CD4-positive, alpha-beta T cell (primary cell): ENCODE data around the gene NT5DC3. TPM values are rescaled to one million over a fixed set of nuclear protein-coding genes. Genes with fewer than 3 reads are reported as not detected.

Experiments used
- ATAC-seq: fragments of 200-7000 bp; cut with Tn5 transposase; one replicate; pipeline ENCODE4 v1.10.0; 2022; ENCODE audit warnings: mild to moderate bottlenecking; ENCODE audit not compliant: poor library complexity
- CTCF ChIA-PET: fragments of 350-600 bp; sonication (Branson Sonifier 250); formaldehyde crosslinking; loops from one replicate; lab custom pipeline; 2021; ENCODE audit warnings: antibody characterized with exemption, inconsistent platforms; lab: Charles Lee
- POLR2A ChIA-PET: fragments of 350-600 bp; sonication (Branson Sonifier 250); formaldehyde crosslinking; loops from one replicate; lab custom pipeline; 2021; ENCODE audit warnings: antibody characterized with exemption, inconsistent platforms; lab: Charles Lee
- DNase-seq, 14 experiments: peaks; one replicate each; pipeline ENCODE4 v3.0.0-alpha.2; 2013 to 2020; ENCODE audit warnings: mixed read lengths in 2 of 14
- H3K27ac ChIP-seq, 2 donors: one replicate each; pipeline versions ENCODE4 v1.5.1 to v1.7.0; 2013; ENCODE audit warnings: low read length in 2 of 2, low read depth in 1 of 2, mild to moderate bottlenecking in 1 of 2
- H3K27me3 ChIP-seq, 2 experiments: 1 replicate in 1 of 2; 2 replicates in 1 of 2; pipeline versions ENCODE4 v1.6.1 to v1.7.0; 2013; ENCODE audit warnings: low read length in 2 of 2, control low read depth in 1 of 2, mild to moderate bottlenecking in 1 of 2, moderate library complexity in 1 of 2; ENCODE audit not compliant: insufficient read depth in 2 of 2, control insufficient read depth in 1 of 2
- H3K36me3 ChIP-seq: one replicate; pipeline ENCODE4 v1.6.1; 2013; ENCODE audit warnings: low read length, control low read depth; ENCODE audit not compliant: insufficient read depth
- H3K4me1 ChIP-seq: one replicate; pipeline ENCODE4 v1.6.1; 2013; ENCODE audit warnings: low read length, control low read depth; ENCODE audit not compliant: insufficient read depth
- H3K4me3 ChIP-seq: one replicate; pipeline ENCODE4 v1.5.1; 2013; ENCODE audit warnings: mild to moderate bottlenecking, low read length, moderate library complexity
- H3K9me3 ChIP-seq, 2 experiments: 1 replicate in 1 of 2; 2 replicates in 1 of 2; pipeline versions ENCODE4 v1.6.1 to v1.7.0; 2013; ENCODE audit warnings: low read length in 2 of 2, mild to moderate bottlenecking in 2 of 2, control low read depth in 1 of 2, moderate library complexity in 1 of 2; ENCODE audit not compliant: control insufficient read depth in 1 of 2, insufficient read depth in 1 of 2
- H3K27ac Mint-ChIP-seq: one replicate; pipeline ENCODE4 v1.8.0; 2020; ENCODE audit warnings: mixed read lengths
- H3K27me3 Mint-ChIP-seq: one replicate; pipeline ENCODE4 v1.8.0; 2021; ENCODE audit warnings: mixed read lengths
- H3K36me3 Mint-ChIP-seq: one replicate; pipeline ENCODE4 v1.8.0; 2021; ENCODE audit warnings: low read depth, mixed read lengths
- H3K4me1 Mint-ChIP-seq: one replicate; pipeline ENCODE4 v1.8.0; 2021; ENCODE audit warnings: low read depth, mixed read lengths
- H3K4me3 Mint-ChIP-seq: one replicate; pipeline ENCODE4 v1.8.0; 2020; ENCODE audit warnings: mild to moderate bottlenecking, mixed read lengths
- H3K9me3 Mint-ChIP-seq: one replicate; pipeline ENCODE4 v1.8.0; 2020; ENCODE audit warnings: mixed read lengths
- CTCF ChIP-seq: fragments of 200-600 bp; IDR thresholded peaks from one replicate; pipeline ENCODE4 v1.8.0; 2022; ENCODE audit warnings: antibody characterized with exemption, mild to moderate bottlenecking
- intact Hi-C, 2 experiments: fragments of 100-400 bp; cut with DNase I in 1 of 2; cut with micrococcal nuclease in 1 of 2; formaldehyde crosslinking; loops; one replicate each; pipeline versions ENCODE4 v1.15.1 to v1.9.0; 2023 to 2025; cut with DNase I, micrococcal nuclease
- total RNA-seq, 174 experiments: library from RNA in 2 of 174; stranded (reverse) in 2 of 174; gene quantifications; one replicate each; pipeline ENCODE4 v1.2.3 and lab custom pipeline; 2021 to 2026

Gene NT5DC3
- total RNA-seq, 2 experiments from 2014 or later, result 3.5 to 4.0 TPM

GRCh38 chr12:103773109-103773910 lies 67.7 kb downstream of the NT5DC3 start:
- no peak overlapping the region for H3K4me3 ChIP-seq
- ATAC-seq, result no peak
- H3K9me3 ChIP-seq, result no peaks in the 10 kb centered on the region
- no peaks in the 10 kb centered on the region for H3K4me1 ChIP-seq
- H3K27me3 Mint-ChIP-seq, result no peaks in the 10 kb centered on the region
- DNase-seq, result no peak
- H3K4me3 Mint-ChIP-seq, result no peak overlapping the region
- H3K4me1 Mint-ChIP-seq, result no peaks in the 10 kb centered on the region
- TF ChIP-seq CTCF, result no peak
- H3K27ac ChIP-seq, result no peak overlapping the region
- POLR2A ChIA-PET, result no interaction called here
- H3K27me3 ChIP-seq, result no peaks in the 10 kb centered on the region
- intact Hi-C loops, result no loop called here
- no peaks in the 10 kb centered on the region for H3K9me3 Mint-ChIP-seq
- no peak overlapping the region for H3K27ac Mint-ChIP-seq
- CTCF ChIA-PET, result no interaction called here
- H3K36me3 ChIP-seq, result peaks cover 8% of the 10 kb centered on the region
- H3K36me3 Mint-ChIP-seq, result peaks cover 33% of the 10 kb centered on the region

GRCh38 chr12:103772367-103773108 lies 68.5 kb downstream of the NT5DC3 start:
- Histone ChIP-seq H3K4me3 (no peak overlapping the region), H3K4me1 (no peaks in the 10 kb centered on the region), H3K27me3 (no peaks in the 10 kb centered on the region), H3K27ac (no peak overlapping the region), H3K9me3 (no peaks in the 10 kb centered on the region), H3K36me3 (peaks cover 8% of the 10 kb centered on the region)
- POLR2A ChIA-PET, result no interaction called here
- no peak overlapping the region for H3K27ac Mint-ChIP-seq
- ATAC-seq (no peak), DNase-seq (no peak)
- no peaks in the 10 kb centered on the region for H3K27me3 Mint-ChIP-seq
- H3K4me1 Mint-ChIP-seq, result no peaks in the 10 kb centered on the region
- peaks cover 28% of the 10 kb centered on the region for H3K36me3 Mint-ChIP-seq
- no peak overlapping the region for H3K4me3 Mint-ChIP-seq
- no peaks in the 10 kb centered on the region for H3K9me3 Mint-ChIP-seq
- CTCF ChIA-PET, result no interaction called here
- intact Hi-C loops, result no loop called here
- TF ChIP-seq CTCF, result no peak

GRCh38 chr12:103771466-103771865 lies 69.6 kb downstream of the NT5DC3 start:
- Histone ChIP-seq H3K36me3 (no peaks in the 10 kb centered on the region), H3K9me3 (no peaks in the 10 kb centered on the region), H3K4me1 (no peaks in the 10 kb centered on the region), H3K27me3 (no peaks in the 10 kb centered on the region), H3K27ac (no peak overlapping the region), H3K4me3 (no peak overlapping the region)
- ATAC-seq, result no peak
- CTCF ChIA-PET, result no interaction called here
- intact Hi-C loops, result no loop called here
- no peak for TF ChIP-seq CTCF
- Mint-ChIP-seq H3K36me3 (peaks cover 17% of the 10 kb centered on the region), H3K27ac (no peak overlapping the region), H3K4me1 (no peaks in the 10 kb centered on the region), H3K9me3 (no peaks in the 10 kb centered on the region), H3K27me3 (no peaks in the 10 kb centered on the region), H3K4me3 (no peak overlapping the region)
- DNase-seq, result peak in 3 of 14 experiments; percentile 7 to 30 (median 21)
- POLR2A ChIA-PET, result interaction anchor here (0.6 kb wide), 1 partner anchor 68 kb away, joined by 3 read pairs; no protein-coding TSS in a partner anchor
